ENCODE results near the gene PVALEF. TPM values are rescaled to one million over a fixed set of nuclear protein-coding genes. Genes with fewer than 3 reads are reported as not detected.
A peak's percentile ranks its signal among the peaks of the same experiment; 100 is the strongest.
"Not testable (repeated sequence)": the region's sequence is repeated elsewhere in the genome, so short reads cannot be mapped to it uniquely, and the experiment has no call there.

Gene PVALEF
- total RNA-seq, 1 donor from 2014 or later: not detected

DNA sequence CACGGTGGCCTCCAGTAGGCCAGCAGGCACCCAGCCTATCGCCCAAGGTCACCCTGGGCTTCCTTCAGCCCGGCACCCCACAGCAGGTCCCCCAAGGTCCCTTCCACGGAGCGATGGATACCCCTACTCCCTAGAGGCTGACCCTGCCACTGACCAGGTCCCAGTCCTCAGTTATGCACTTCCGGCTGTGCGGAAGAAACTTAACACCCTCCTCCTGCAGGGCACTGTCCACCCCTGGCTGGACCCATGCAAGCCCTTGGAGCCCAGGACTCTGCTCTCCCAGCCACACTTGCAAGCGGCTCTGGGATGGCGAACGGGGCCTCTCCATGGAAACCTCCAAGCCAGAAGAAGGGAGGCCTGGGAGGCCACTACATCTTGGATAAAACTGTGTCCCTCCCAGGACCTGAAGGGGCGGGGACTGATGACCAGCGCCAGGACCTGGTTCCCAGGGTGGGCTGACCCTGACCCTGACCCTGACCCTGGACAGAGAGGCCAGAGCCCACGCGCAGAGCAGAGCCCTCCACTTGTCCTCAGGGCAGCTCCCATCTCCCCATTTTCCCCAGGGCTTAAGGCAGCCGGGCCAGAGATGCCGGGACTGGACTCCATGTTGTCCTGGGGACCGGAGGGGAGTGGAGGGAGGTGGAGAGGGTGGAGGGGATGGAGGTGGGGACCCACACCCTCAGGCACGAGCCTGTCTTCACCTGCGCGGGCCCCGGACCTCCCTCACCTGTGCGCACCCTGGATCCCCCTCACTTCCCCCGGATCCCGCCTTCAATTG is 56.7 kb downstream of the PVALEF start:
- DNase-seq (no peak), ATAC-seq (ENCODE audit: low read depth) (no peak)
- Mint-ChIP-seq H3K27me3 (no peaks in the 10 kb centered on the region), H3K9me3 (no peaks in the 10 kb centered on the region), H3K4me1 (peaks cover 23% of the 10 kb centered on the region), H3K27ac (no peak overlapping the region), H3K36me3 (ENCODE audit: low read depth) (peaks cover 17% of the 10 kb centered on the region), H3K4me3 (peak overlapping the region; percentile 85)
- ChIA-PET CTCF (interaction anchor here (1.1 to 1.3 kb wide), 2 partner anchors 17 to 31 kb away, joined by 3 read pairs; partner anchors contain the start of genes NDUFAF8 and TEPSIN), POLR2A (interaction anchor here (0.6 to 3.3 kb wide), 12 partner anchors 12 to 1076 kb away, joined by 3 to 79 read pairs (median 6); partner anchors contain the start of genes NDUFAF8, SLC38A10 and TEPSIN)
- intact Hi-C loops (cut with micrococcal nuclease): loop anchor here (2.0 to 10.0 kb wide), 3 partner anchors 67 to 960 kb away; partner anchors contain the start of gene RNF213
- TF ChIP-seq, protein P1, sequence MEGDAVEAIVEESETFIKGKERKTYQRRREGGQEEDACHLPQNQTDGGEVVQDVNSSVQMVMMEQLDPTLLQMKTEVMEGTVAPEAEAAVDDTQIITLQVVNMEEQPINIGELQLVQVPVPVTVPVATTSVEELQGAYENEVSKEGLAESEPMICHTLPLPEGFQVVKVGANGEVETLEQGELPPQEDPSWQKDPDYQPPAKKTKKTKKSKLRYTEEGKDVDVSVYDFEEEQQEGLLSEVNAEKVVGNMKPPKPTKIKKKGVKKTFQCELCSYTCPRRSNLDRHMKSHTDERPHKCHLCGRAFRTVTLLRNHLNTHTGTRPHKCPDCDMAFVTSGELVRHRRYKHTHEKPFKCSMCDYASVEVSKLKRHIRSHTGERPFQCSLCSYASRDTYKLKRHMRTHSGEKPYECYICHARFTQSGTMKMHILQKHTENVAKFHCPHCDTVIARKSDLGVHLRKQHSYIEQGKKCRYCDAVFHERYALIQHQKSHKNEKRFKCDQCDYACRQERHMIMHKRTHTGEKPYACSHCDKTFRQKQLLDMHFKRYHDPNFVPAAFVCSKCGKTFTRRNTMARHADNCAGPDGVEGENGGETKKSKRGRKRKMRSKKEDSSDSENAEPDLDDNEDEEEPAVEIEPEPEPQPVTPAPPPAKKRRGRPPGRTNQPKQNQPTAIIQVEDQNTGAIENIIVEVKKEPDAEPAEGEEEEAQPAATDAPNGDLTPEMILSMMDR (IDR thresholded peaks at IDR 0.05): no peak

GRCh38 chr17:81222620-81222905 is 57.3 kb downstream of the PVALEF start:
- no peaks in the 10 kb centered on the region for H3K9me3 Mint-ChIP-seq
- DNase-seq (no peak), ATAC-seq (ENCODE audit: low read depth) (no peak)
- H3K4me1 Mint-ChIP-seq: peaks cover 27% of the 10 kb centered on the region
- no peak overlapping the region for H3K27ac Mint-ChIP-seq
- H3K36me3 Mint-ChIP-seq (ENCODE audit: low read depth): peaks cover 12% of the 10 kb centered on the region
- intact Hi-C loops (cut with micrococcal nuclease): loop anchor here (2.0 to 10.0 kb wide), 3 partner anchors 68 to 960 kb away; partner anchors contain the start of gene RNF213
- H3K4me3 Mint-ChIP-seq: peak overlapping the region; percentile 85
- ChIA-PET CTCF (interaction anchor here (1.1 to 1.3 kb wide), 2 partner anchors 16 to 30 kb away, joined by 3 read pairs; partner anchors contain the start of genes NDUFAF8 and TEPSIN), POLR2A (interaction anchor here (0.6 to 3.3 kb wide), 18 partner anchors 12 to 1076 kb away, joined by 3 to 79 read pairs (median 6); partner anchors contain the start of genes ACTG1, ARL16, HGS and NDUFAF8)
- no peaks in the 10 kb centered on the region for H3K27me3 Mint-ChIP-seq
- TF ChIP-seq, protein P1 (IDR thresholded peaks at IDR 0.05): no peak

GRCh38 chr17:81222906-81223761 is 57.8 kb downstream of the PVALEF start, which contains the start of gene CEP131:
Gene CEP131 (minus strand): TSS chr17:81222965. CDS start chr17:81220056, 2,909 bp downstream.
- peak; percentile 89 for ATAC-seq (ENCODE audit: low read depth)
- Mint-ChIP-seq H3K36me3 (ENCODE audit: low read depth) (peaks cover 10% of the 10 kb centered on the region), H3K27ac (peak within 1 kb of the TSS; percentile 91), H3K4me3 (peak within 1 kb of the TSS; percentile 85), H3K4me1 (peaks cover 33% of the 10 kb centered on the region), H3K9me3 (no peaks in the 10 kb centered on the region), H3K27me3 (no peaks in the 10 kb centered on the region)
- intact Hi-C loops (cut with micrococcal nuclease): loop anchor here (1.0 to 10.0 kb wide), 5 partner anchors 16 to 961 kb away; partner anchors contain the start of genes NDUFAF8, RNF213 and TEPSIN
- CTCF ChIA-PET: interaction anchor here (1.1 to 1.3 kb wide), 2 partner anchors 16 to 30 kb away, joined by 3 read pairs; partner anchors contain the start of genes NDUFAF8 and TEPSIN
- DNase-seq: peak; percentile 100
- POLR2A ChIA-PET: interaction anchor here (0.5 to 3.3 kb wide), 22 partner anchors 13 to 1077 kb away, joined by 3 to 79 read pairs (median 4); partner anchors contain the start of genes ACTG1, ARL16, HGS and MRPL12
- TF ChIP-seq, protein P1 (IDR thresholded peaks at IDR 0.05): no peak

GRCh38 chr17:81223762-81224130 is 58.4 kb downstream of the PVALEF start:
- peak overlapping the region; percentile 85 for H3K4me3 Mint-ChIP-seq
- H3K36me3 Mint-ChIP-seq (ENCODE audit: low read depth): peaks cover 13% of the 10 kb centered on the region
- intact Hi-C loops (cut with micrococcal nuclease): loop anchor here (1.0 to 10.0 kb wide), 5 partner anchors 16 to 961 kb away; partner anchors contain the start of genes NDUFAF8, RNF213 and TEPSIN
- peaks cover 39% of the 10 kb centered on the region for H3K4me1 Mint-ChIP-seq
- no peaks in the 10 kb centered on the region for H3K27me3 Mint-ChIP-seq
- H3K27ac Mint-ChIP-seq: peak overlapping the region; percentile 91
- POLR2A ChIA-PET: interaction anchor here (0.6 to 3.3 kb wide), 2 partner anchors 16 to 1003 kb away, joined by 3 to 79 read pairs; partner anchors contain the start of genes NDUFAF8, SGSH, SLC26A11 and TEPSIN
- CTCF ChIA-PET: no interaction called here
- no peak for DNase-seq
- no peak for ATAC-seq (ENCODE audit: low read depth)
- no peaks in the 10 kb centered on the region for H3K9me3 Mint-ChIP-seq
- TF ChIP-seq, protein P1 (IDR thresholded peaks at IDR 0.05): no peak

DNA sequence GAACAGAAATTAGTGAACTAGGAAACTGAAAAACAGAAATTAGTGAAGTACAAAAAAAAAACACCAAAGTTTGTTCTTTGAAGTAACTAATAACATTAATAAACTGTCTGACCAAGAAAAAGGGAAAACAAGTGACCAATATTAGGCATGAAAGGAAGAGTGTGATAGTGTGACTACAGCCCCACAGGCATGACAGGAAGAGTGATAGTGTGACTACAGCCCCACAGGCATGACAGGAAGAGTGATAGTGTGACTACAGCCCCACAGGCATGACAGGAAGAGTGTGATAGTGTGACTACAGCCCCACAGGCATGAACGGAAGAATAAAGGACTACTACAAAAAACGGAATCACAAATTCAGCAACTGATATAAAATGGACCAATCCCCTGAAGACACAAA is 62.3 kb downstream of the PVALEF start:
- peak overlapping the region; percentile 62 for H3K4me3 Mint-ChIP-seq
- DNase-seq; H3K27me3 Mint-ChIP-seq; H3K9me3 Mint-ChIP-seq; ATAC-seq (ENCODE audit: low read depth); CTCF ChIA-PET; POLR2A ChIA-PET: not testable (repeated sequence)
- H3K36me3 Mint-ChIP-seq (ENCODE audit: low read depth): peaks cover 21% of the 10 kb centered on the region
- peaks cover 42% of the 10 kb centered on the region for H3K4me1 Mint-ChIP-seq
- intact Hi-C loops (cut with micrococcal nuclease): loop anchor here (1.0 to 10.0 kb wide), 2 partner anchors 12 to 73 kb away; partner anchors contain the start of genes NDUFAF8 and TEPSIN
- peak overlapping the region; percentile 86 for H3K27ac Mint-ChIP-seq

Measured in activated B cell treated with CpG ODN at 0.5 μM for 24 hours (primary cell).